Testis (tissue), 3 donors: ENCODE measurements around the gene MIER2. TPM values are rescaled to one million over a fixed set of nuclear protein-coding genes. Genes with fewer than 3 reads are reported as not detected.

ENCODE experiments used
- DNase-seq: peaks from one replicate; pipeline ENCODE4 v3.0.0-alpha.2; 2019
- H3K27ac ChIP-seq, 2 donors: fragments of 200-600 bp; sonication (generic); one replicate each; pipeline ENCODE4 v1.5.1; 2019
- H3K27me3 ChIP-seq: fragments of 200-600 bp; sonication (generic); one replicate; pipeline ENCODE4 v1.5.1; 2019
- H3K36me3 ChIP-seq: fragments of 200-600 bp; sonication (generic); one replicate; pipeline ENCODE4 v1.5.1; 2017; ENCODE audit warnings: low read depth; ENCODE audit errors: missing control alignments
- H3K4me1 ChIP-seq: fragments of 200-600 bp; sonication (generic); one replicate; pipeline ENCODE4 v1.5.1; 2019
- H3K4me3 ChIP-seq, 2 donors: fragments of 200-600 bp; sonication (generic); one replicate each; pipeline ENCODE4 v1.5.1; 2017 to 2019
- H3K9me3 ChIP-seq: fragments of 200-600 bp; sonication (generic); one replicate; pipeline ENCODE4 v1.5.1; 2017
- CTCF ChIP-seq, 3 experiments: fragments of 450-650 bp in 2 of 3; fragments of 200-600 bp in 1 of 3; sonication (generic) in 1 of 3; IDR thresholded peaks; one replicate each; pipeline ENCODE4 v1.5.1; 2016 to 2019; ENCODE audit warnings: antibody characterized with exemption in 3 of 3, mild to moderate bottlenecking in 2 of 3, moderate library complexity in 1 of 3
- POLR2A ChIP-seq: fragments of 450-650 bp; IDR thresholded peaks from one replicate; pipeline ENCODE4 v1.6.1; 2017; ENCODE audit warnings: antibody characterized with exemption, mild to moderate bottlenecking, moderate library complexity
- WGBS, 2 donors: methylation state at CpG; one replicate each; pipeline ENCODE4 v1.1.5; 2018; 5-methylcytosine and 5-hydroxymethylcytosine counted together
- intact Hi-C: fragments of 100-400 bp; cut with DNase I; formaldehyde crosslinking; loops from one replicate; pipeline ENCODE4 v1.15.1; 2023; ENCODE audit warnings: low total_unique reads
- polyA plus RNA-seq: library from polyadenylated mRNA; stranded (reverse); fragments of 350-450 nt; fragmentation: Illumina TruSeq; extraction: RNeasy Lipid Tissue Mini Kit (QIAGEN cat#74804); gene quantifications from one replicate; pipeline ENCODE4 v1.2.3, GENCODE V29; 2014; ENCODE audit warnings: low read depth, low replicate concordance; ENCODE audit not compliant: insufficient read depth
- total RNA-seq, 2 donors: library from RNA; depleted of rRNA; stranded (reverse); fragments of >200 nt; gene quantifications; one replicate each; pipeline ENCODE4 v1.2.3, GENCODE V29; 2016

Gene MIER2
- total and polyA plus RNA-seq, 3 donors from 2014 or later: 47.6 to 64.0 (median 54.6) TPM

GRCh38 chr19:277581-278165, 66.9 kb downstream of the MIER2 start:
- Histone ChIP-seq H3K27me3 (no peaks in the 10 kb centered on the region), H3K9me3 (no peaks in the 10 kb centered on the region), H3K36me3 (no peaks in the 10 kb centered on the region), H3K4me1 (no peaks in the 10 kb centered on the region), H3K4me3 (no peak overlapping the region), H3K27ac (no peak overlapping the region)
- intact Hi-C loops: no loop called here
- WGBS, 2 donors: 45 to 59% methylated on average over 21 of the region's 21 CpGs
- no peak for DNase-seq
- TF ChIP-seq CTCF (IDR thresholded peaks at IDR 0.05) (no peak), POLR2A (no peak)

GRCh38 chr19:277131-277530, 67.5 kb downstream of the MIER2 start:
- Histone ChIP-seq H3K27me3 (no peaks in the 10 kb centered on the region), H3K4me1 (no peaks in the 10 kb centered on the region), H3K27ac (no peak overlapping the region), H3K9me3 (no peaks in the 10 kb centered on the region), H3K36me3 (no peaks in the 10 kb centered on the region), H3K4me3 (no peak overlapping the region)
- intact Hi-C loops: no loop called here
- DNase-seq: no peak
- TF ChIP-seq POLR2A (no peak), CTCF (IDR thresholded peaks at IDR 0.05) (no peak)
- WGBS, 2 donors: 72 to 79% methylated on average over 7 of the region's 7 CpGs

GRCh38 chr19:275958-276646, 68.5 kb downstream of the MIER2 start:
- Histone ChIP-seq H3K4me1 (no peaks in the 10 kb centered on the region), H3K27ac (no peak overlapping the region), H3K27me3 (no peaks in the 10 kb centered on the region), H3K9me3 (no peaks in the 10 kb centered on the region), H3K36me3 (no peaks in the 10 kb centered on the region), H3K4me3 (no peak overlapping the region)
- no peak for DNase-seq
- 87 to 88% methylated on average over 18 to 19 of the region's 19 CpGs for WGBS, 2 donors
- TF ChIP-seq POLR2A (no peak), CTCF (IDR thresholded peaks at IDR 0.05) (no peak)
- intact Hi-C loops: no loop called here

- intact Hi-C loops: no loop called here
- no peaks in the 10 kb centered on the region for H3K9me3 ChIP-seq
- no peaks in the 10 kb centered on the region for H3K4me1 ChIP-seq
- no peak overlapping the region for H3K4me3 ChIP-seq
- no peaks in the 10 kb centered on the region for H3K27me3 ChIP-seq
- TF ChIP-seq POLR2A (no peak), CTCF (IDR thresholded peaks at IDR 0.05) (no peak)
- 91 to 94% methylated on average over 8 to 9 of the region's 9 CpGs for WGBS, 2 donors
- no peak for DNase-seq
- no peak overlapping the region for H3K27ac ChIP-seq
- no peaks in the 10 kb centered on the region for H3K36me3 ChIP-seq
These were observed 69.6 kb downstream of the MIER2 start for GRCh38 chr19:275000-275399.

- no peaks in the 10 kb centered on the region for H3K9me3 ChIP-seq
- intact Hi-C loops: no loop called here
- no peaks in the 10 kb centered on the region for H3K4me1 ChIP-seq
- no peak overlapping the region for H3K27ac ChIP-seq
- WGBS, 2 donors: 87 to 93% methylated on average over 6 of the region's 6 CpGs
- no peak overlapping the region for H3K4me3 ChIP-seq
- no peak for TF ChIP-seq CTCF (IDR thresholded peaks at IDR 0.05)
- TF ChIP-seq POLR2A: no peak
- no peak for DNase-seq
- H3K36me3 ChIP-seq: no peaks in the 10 kb centered on the region
- H3K27me3 ChIP-seq: no peaks in the 10 kb centered on the region
These were observed 71.2 kb downstream of the MIER2 start for GRCh38 chr19:273393-273792.
